Peyer's patch (tissue), 4 donors: ENCODE measurements around the gene ADGRE1.

Source experiments
- CTCF ChIP-seq, 6 experiments: fragments of 450-650 bp in 4 of 6; fragments of 200-600 bp in 2 of 6; sonication (generic) in 1 of 6; IDR thresholded peaks; one replicate each; pipeline ENCODE4 v1.5.1; 2017 to 2019; ENCODE audit warnings: antibody characterized with exemption in 6 of 6, mild to moderate bottlenecking in 3 of 6, moderate library complexity in 1 of 6
- POLR2A ChIP-seq, 2 donors: fragments of 450-650 bp; IDR thresholded peaks; one replicate each; pipeline ENCODE4 v1.5.1; 2017; ENCODE audit warnings: antibody characterized with exemption in 2 of 2, mild to moderate bottlenecking in 2 of 2, moderate library complexity in 2 of 2

- no peak for TF ChIP-seq CTCF (IDR thresholded peaks at IDR 0.05)
- no peak for TF ChIP-seq POLR2A (IDR thresholded peaks at IDR 0.05)
Observed at GRCh38 chr19:6876748-6877147, 10.6 kb upstream of the ADGRE1 start.
